ENCODE results near the gene SLC6A12.
"Not testable (repeated sequence)": the region's sequence is repeated elsewhere in the genome, so short reads cannot be mapped to it uniquely, and the experiment has no call there.

Gene SLC6A12

DNA sequence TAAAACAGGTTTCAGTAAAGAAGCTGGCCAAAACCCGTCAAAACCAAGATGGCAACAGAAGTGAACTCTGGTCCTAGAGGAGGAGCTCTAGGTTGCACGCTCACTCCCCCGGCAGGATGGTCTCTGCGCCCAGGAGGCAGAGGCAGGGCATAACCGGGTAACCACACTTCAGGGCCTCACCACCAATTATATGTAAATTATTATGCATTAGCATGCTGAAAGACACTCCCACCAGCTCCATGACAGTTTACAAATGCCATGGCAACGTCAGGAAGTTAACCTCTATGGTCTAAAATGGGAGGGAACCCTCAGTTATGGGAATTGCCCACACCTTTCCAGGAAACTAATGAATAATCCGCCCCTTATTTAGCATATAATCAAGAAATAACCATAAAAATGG is 20.1 kb upstream of the SLC6A12 start:
- DNase-seq = no peak

DNA sequence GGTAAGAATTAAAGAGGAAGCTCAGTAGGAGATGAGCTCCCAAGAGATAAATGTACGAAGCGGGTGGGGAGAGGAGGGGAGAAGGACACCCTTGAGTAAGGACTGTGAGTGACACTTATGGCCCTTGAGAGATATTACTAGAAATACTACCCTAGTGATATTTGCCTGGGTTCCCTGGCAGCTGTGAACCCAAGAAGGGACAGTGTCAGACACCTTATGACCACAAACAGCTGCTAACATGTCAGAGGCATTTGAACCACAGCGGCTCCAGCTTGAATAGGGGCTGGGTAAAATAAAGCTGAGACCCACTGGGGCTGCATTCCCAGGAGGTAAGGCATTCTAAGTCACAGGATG is 19.6 kb upstream of the SLC6A12 start:
- no peak for DNase-seq

DNA sequence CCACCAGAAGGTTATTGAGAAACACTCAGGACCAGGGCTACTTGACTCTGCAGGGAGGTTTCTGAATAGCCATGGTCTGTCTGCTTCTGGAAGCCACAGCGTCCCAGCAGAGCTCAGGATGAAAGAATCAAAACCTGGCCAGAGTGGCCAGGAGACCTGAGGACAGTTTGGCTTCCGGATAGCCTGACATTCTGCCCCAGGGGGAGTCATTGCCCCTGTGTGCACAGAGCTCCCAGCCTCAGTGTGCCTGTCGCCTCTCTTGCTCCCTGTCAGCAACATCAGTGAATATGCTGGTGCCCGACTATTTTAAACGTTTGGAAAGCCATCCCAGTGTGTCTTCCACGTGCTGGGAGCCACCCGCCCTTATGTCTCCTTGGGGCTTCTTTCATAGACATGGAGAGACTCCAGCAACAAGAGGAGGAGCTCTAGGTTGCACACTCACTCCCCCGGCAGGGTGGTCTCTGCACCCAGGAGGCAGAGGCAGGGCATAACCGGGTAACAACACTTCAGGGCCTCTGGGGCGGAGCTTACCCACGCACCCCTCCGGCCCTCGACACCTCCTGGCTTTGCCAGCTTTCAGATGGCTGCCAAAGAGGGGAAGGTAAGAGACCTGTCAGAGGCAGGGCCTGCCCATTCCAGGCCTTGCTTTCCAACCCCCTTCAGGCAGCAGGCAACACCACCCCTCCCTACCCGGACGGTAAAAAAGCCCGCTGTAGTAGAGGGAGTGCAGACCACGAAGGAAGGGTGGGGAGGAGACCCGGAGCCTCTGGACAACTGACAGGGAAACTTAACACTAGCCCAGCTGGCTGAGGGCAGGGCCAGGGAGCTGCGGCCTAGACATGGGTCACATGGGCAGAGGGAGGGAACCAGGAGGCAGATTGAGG is 19.0 kb upstream of the SLC6A12 start:
- no peak for DNase-seq

DNA sequence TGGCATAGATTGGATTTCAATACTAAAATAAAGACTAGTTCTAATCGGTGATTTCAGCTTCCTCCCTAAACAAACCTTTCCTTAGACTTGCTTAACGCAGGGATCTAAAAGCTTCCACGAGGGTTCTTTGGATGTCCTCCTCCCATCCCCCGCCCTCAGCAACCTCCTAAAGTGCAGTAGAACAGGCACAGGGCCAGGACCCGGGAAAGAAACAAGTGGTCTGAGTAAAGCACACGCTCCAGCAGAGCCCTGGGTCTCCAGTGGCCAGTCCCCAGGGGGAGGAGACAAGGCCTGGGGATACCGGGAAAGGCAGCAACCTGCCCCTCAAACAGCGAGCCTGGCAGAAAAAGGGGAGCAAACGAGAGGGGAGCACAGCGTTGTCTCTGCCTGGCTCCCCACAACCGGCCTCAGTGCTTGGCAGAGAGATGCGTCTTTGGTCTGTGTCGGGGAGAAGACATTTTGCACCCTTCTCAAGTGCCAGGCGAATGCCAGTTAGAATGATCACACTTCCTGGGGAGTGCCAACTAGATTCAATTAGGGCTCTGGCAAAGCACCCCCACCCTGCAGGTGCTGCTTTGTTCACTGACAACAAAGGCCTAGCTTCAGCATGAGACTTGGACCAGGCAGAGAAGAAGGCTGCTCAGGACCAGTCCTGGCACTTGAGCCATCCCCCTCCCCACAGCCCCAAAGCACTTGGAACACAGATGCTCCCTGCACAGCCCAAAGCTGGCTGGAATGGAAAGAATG is 17.1 kb upstream of the SLC6A12 start:
- DNase-seq = no peak

- no peak for DNase-seq
These were observed 15.7 kb upstream of the SLC6A12 start for GRCh38 chr12:229441-230191.

DNA sequence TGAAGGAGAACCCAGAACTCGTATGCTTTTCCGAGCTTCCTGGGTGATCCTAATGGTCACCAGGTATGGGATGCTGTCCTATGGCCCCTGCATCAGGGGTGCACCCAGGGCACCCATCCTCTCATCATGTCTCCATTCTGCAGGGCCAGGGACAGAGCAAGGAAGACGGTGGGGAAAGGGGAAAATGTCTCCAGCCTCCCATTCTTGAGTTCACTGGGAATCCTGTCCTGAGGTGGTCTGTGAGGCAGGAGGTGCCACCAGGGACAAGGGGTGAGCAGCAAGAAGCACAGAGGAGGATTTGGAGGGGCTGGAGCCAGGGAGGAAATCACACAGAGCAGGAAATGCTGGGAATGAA is 14.9 kb upstream of the SLC6A12 start:
- no peak for DNase-seq

DNA sequence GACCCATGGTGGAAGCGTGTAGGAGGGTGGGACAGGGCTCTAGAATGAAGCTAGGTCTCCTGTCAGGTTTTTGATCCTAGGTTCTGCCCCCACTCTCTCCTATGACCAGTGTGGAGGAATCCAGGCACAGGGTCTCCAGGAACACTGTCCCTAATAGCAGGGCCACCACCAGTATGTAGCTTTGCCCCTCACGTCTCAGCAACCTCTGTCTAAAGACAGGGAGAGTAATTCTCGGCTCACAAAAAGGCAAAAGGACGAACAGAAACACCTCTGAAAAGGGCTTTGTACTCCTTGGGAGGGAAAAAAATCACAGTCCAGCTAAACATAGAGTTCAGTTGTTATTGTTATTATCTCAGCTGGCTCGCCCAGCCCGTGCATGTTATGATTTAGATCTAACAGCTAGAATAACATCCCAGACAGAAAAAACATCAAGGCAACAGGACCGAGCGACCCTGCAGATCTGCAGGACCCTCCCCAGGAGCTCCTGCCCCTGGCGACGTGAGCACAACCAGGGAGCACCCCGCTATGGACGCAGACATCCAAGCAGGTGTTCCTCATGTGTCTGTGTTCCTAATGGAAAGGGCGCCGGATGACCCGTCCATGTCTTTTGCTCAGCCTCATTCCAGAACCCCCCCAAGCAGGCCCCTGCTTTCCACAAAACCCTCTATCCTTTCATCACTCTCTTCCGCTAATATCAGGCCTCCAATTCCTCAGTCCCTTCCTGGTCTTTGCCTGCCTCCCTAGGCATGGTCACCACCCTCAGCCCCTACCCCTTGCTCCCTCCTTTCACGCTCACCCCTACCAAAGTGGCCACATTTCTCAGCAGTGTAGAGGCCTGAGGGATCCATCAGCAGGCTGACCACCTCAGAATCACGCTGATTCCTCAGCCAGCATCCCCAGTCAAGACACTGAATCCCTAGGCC is 14.2 kb upstream of the SLC6A12 start:
- DNase-seq = no peak

- no peak for DNase-seq
These were observed 13.4 kb upstream of the SLC6A12 start for GRCh38 chr12:227286-227915.

- DNase-seq = no peak
These were observed 12.4 kb upstream of the SLC6A12 start for GRCh38 chr12:226401-226800.

- no peak for DNase-seq
These were observed 11.1 kb upstream of the SLC6A12 start for GRCh38 chr12:225012-225411.

- DNase-seq = no peak
These were observed 10.4 kb upstream of the SLC6A12 start for GRCh38 chr12:224330-224729.

GRCh38 chr12:223841-224240 is 9.9 kb upstream of the SLC6A12 start:
- no peak for DNase-seq

GRCh38 chr12:221736-222135 is 7.8 kb upstream of the SLC6A12 start:
- DNase-seq = no peak

DNA sequence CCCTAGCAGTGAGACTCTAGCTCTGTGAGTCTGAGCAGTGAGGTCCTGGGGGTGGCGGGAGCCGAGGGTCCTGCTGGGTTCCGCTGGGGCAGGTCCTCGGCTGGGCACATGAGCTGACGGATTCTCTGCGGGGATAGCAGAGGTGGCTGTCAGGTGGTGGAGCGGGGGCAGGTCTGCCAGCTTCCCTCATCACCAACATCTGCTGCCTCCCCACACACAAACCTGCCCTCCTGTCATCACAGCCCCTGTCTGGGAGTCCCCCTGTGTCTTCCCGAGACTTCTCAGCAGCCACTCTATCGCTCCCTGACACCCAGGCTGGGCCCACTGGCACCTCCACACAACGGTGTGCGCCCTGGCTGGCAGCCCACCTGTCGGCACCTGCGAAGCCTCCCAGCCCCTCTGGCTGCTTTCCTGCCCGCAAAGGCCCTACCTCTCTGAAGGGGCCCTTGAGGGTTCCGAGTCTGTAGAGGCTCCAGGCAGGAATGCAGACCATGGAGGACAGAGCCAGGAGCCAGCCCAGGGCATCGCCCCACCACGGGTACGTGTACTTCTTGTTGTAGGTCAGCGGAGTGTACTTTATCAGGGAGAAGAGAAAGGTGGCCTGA is 7.1 kb upstream of the SLC6A12 start:
- no peak for DNase-seq

DNA sequence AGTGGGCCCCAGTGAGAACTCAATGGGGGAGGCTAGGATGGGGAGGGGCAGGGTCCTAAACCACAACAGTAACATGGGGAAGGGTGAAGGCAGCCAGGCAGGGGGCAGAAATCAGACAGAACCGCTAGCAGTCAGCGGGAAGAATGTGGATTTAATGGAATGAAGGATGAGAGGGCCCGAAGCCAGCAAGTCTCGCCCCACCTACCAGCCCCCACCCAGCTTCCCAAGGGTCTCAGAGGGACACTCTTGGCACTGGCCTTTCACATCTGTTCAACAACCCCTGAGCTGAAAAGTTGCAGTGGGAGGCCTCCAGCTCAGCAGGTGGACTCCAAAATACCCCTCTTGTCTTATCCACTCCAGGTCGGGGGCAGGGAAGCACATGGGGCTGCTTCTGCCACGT is 6.5 kb upstream of the SLC6A12 start:
- no peak for DNase-seq

GRCh38 chr12:219891-220352 is 6.0 kb upstream of the SLC6A12 start:
- peak; percentile 87 for DNase-seq

- DNase-seq = no peak
These were observed 5.0 kb upstream of the SLC6A12 start for GRCh38 chr12:218728-219590.

DNA sequence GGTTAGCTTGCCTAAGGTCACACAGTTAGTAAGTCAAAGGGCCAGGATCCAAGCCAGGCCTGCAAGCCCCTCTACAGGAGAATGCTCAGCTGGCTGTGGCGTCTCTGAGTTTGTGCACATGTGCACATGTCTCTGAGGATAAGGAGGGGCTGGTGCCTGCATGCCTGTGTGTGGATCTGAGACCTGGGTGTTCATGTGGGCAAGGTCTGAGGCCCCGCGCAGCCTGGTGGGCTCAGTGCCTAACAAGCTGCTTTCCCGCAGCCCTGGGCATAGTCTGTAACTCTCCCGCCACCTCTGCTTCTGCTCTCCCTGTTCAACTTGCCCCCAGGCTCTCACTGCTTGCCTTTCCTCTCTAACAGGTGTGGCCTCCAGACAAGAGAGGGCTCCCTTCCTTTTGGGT is 4.3 kb upstream of the SLC6A12 start:
- no peak for DNase-seq

DNA sequence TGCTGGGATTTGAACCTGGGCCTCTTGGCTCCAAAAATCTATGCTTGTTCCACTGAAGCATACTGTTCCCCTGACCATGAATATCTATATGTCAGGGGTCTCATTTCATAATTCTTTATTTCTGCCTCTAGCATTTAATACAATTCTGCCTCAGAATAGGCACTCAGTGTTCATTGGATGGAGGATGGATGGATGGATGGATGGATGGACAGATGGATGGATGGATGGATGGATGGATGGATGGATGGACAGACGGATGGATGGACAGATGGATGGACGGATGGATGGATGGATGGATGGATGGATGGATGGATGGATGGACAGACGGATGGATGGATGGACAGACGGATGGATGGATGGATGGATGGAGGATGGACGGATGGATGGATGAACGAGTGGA is 3.1 kb upstream of the SLC6A12 start:
- not testable (repeated sequence) for DNase-seq

DNA sequence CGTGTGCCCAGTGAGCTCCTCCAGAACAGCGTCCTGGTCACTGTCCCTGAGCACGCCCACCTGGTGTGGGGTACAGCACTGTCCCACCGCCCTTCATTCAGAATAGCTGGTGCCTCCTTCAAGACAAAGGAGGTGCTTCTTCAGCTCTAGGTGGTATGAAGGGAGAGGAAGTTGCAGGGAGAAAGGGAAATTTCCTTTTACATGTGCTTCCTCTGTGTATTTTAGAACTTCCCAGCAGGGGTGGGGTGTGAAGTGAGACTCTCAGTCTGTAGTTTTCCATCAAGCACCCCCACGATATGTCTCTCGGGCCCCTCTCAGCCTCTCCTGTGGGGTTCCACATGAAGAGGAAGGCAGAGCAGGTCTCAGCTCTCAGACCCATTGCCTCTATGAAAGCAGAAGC is 1.2 kb upstream of the SLC6A12 start:
- DNase-seq = no peak

GRCh38 chr12:213527-213932 is 427 bp downstream of the SLC6A12 start:
- no peak for DNase-seq

Measured in activated CD4-positive, alpha-beta T cell treated with anti-CD3 and anti-CD28 coated beads, Interleukin-10, Interleukin-2, amounts not matched to agents 100 ng/mL and 50 ng/mL, durations not matched to agents 16 hours and 8 hours (primary cell).